Ishikawa (cell line): Measurements from ENCODE around the gene LAIR1.

ENCODE experiments used
- CREB1 ChIP-seq: IDR thresholded peaks from 2 replicates; pipeline ENCODE4 v1.6.1; 2012; ENCODE audit warnings: low read depth
- EP300 ChIP-seq: IDR thresholded peaks from 2 replicates; pipeline ENCODE4 v1.6.1; 2012; ENCODE audit warnings: borderline replicate concordance
- FOXM1 ChIP-seq: IDR thresholded peaks from 2 replicates; pipeline ENCODE4 v1.6.1; 2012; ENCODE audit warnings: low read depth, borderline replicate concordance
- MAX ChIP-seq: IDR thresholded peaks from 2 replicates; pipeline ENCODE4 v1.6.1; 2012
- NFIC ChIP-seq: IDR thresholded peaks from 2 replicates; pipeline ENCODE4 v1.6.1; 2012
- RAD21 ChIP-seq: IDR thresholded peaks from 2 replicates; pipeline ENCODE4 v1.6.1; 2012; ENCODE audit warnings: low read depth
- REST ChIP-seq: IDR thresholded peaks from 2 replicates; pipeline ENCODE4 v1.6.1; 2012; ENCODE audit warnings: low read depth, mild to moderate bottlenecking
- TAF1 ChIP-seq: IDR thresholded peaks from 2 replicates; pipeline ENCODE4 v1.6.1; 2012; ENCODE audit warnings: low read depth, mild to moderate bottlenecking
- TCF12 ChIP-seq: IDR thresholded peaks from 2 replicates; pipeline ENCODE4 v1.6.1; 2012; ENCODE audit warnings: low read depth
- USF1 ChIP-seq: IDR thresholded peaks from 2 replicates; pipeline ENCODE4 v1.6.1; 2012
- YY1 ChIP-seq: IDR thresholded peaks from 2 replicates; pipeline ENCODE4 v1.6.1; 2012; ENCODE audit warnings: low read depth
- ZBTB7A ChIP-seq: IDR thresholded peaks from 2 replicates; pipeline ENCODE4 v1.6.1; 2012; ENCODE audit warnings: low read depth

- no peak for TF ChIP-seq RAD21
- no peak for TF ChIP-seq YY1
- TF ChIP-seq FOXM1 = no peak
- TF ChIP-seq EP300 = no peak
- TF ChIP-seq USF1 = no peak
- no peak for TF ChIP-seq ZBTB7A
- no peak for TF ChIP-seq MAX
- TF ChIP-seq TAF1 = no peak
- no peak for TF ChIP-seq REST
- no peak for TF ChIP-seq TCF12
- TF ChIP-seq NFIC = no peak
- TF ChIP-seq CREB1 = no peak
Observed at GRCh38 chr19:54335164-54335563, 29.6 kb downstream of the LAIR1 start.
